ENCODE measurements around the gene GRXCR2.

DNA sequence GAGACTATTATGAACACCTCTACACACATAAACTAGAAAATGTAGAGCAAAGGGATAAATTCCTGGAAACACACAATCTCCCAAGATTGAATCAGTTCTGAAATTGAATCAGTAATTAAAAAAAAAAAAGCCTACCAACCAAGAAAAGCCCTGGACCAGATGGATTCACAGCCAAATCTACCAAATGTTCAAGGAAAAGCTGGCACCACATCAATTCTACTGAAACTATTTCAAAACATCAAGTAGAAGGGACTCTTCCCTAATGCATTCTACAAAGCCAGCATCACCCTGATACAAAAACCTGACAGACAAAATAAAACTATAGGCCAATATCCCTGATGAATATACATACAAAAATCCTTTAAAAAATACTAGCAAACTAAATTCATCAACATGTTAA lies 25.4 kb upstream of the GRXCR2 start:
- TF ChIP-seq, protein P1, sequence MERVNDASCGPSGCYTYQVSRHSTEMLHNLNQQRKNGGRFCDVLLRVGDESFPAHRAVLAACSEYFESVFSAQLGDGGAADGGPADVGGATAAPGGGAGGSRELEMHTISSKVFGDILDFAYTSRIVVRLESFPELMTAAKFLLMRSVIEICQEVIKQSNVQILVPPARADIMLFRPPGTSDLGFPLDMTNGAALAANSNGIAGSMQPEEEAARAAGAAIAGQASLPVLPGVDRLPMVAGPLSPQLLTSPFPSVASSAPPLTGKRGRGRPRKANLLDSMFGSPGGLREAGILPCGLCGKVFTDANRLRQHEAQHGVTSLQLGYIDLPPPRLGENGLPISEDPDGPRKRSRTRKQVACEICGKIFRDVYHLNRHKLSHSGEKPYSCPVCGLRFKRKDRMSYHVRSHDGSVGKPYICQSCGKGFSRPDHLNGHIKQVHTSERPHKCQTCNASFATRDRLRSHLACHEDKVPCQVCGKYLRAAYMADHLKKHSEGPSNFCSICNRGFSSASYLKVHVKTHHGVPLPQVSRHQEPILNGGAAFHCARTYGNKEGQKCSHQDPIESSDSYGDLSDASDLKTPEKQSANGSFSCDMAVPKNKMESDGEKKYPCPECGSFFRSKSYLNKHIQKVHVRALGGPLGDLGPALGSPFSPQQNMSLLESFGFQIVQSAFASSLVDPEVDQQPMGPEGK (CRISPR knock-in tag; IDR thresholded peaks at IDR 0.05; ENCODE audit: borderline replicate concordance), result no peak
- TF ChIP-seq ZFP30 (CRISPR knock-in tag; IDR thresholded peaks at IDR 0.05) (no peak), BACH2 (CRISPR knock-in tag; IDR thresholded peaks at IDR 0.05; ENCODE audit: borderline replicate concordance) (no peak), ZC3H10 (CRISPR knock-in tag; IDR thresholded peaks at IDR 0.05) (no peak), TOX (CRISPR knock-in tag; IDR thresholded peaks at IDR 0.05; ENCODE audit: borderline replicate concordance) (no peak), ISL1 (CRISPR knock-in tag; IDR thresholded peaks at IDR 0.05) (no peak), ZNF8 (CRISPR knock-in tag; IDR thresholded peaks at IDR 0.05) (no peak), ZFP3 (CRISPR knock-in tag; IDR thresholded peaks at IDR 0.05) (no peak), ARNTL (CRISPR knock-in tag; IDR thresholded peaks at IDR 0.05; ENCODE audit: borderline replicate concordance, low read depth) (no peak), ZNF70 (CRISPR knock-in tag; IDR thresholded peaks at IDR 0.05) (no peak), RARB (CRISPR knock-in tag; IDR thresholded peaks at IDR 0.05) (no peak), TCF4 (CRISPR knock-in tag; IDR thresholded peaks at IDR 0.05; ENCODE audit: borderline replicate concordance) (no peak)
- TF ChIP-seq, protein P2, sequence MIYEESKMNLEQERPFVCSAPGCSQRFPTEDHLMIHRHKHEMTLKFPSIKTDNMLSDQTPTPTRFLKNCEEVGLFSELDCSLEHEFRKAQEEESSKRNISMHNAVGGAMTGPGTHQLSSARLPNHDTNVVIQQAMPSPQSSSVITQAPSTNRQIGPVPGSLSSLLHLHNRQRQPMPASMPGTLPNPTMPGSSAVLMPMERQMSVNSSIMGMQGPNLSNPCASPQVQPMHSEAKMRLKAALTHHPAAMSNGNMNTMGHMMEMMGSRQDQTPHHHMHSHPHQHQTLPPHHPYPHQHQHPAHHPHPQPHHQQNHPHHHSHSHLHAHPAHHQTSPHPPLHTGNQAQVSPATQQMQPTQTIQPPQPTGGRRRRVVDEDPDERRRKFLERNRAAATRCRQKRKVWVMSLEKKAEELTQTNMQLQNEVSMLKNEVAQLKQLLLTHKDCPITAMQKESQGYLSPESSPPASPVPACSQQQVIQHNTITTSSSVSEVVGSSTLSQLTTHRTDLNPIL (CRISPR knock-in tag; IDR thresholded peaks at IDR 0.05; ENCODE audit: low read depth), result no peak
- TF ChIP-seq, protein P3, sequence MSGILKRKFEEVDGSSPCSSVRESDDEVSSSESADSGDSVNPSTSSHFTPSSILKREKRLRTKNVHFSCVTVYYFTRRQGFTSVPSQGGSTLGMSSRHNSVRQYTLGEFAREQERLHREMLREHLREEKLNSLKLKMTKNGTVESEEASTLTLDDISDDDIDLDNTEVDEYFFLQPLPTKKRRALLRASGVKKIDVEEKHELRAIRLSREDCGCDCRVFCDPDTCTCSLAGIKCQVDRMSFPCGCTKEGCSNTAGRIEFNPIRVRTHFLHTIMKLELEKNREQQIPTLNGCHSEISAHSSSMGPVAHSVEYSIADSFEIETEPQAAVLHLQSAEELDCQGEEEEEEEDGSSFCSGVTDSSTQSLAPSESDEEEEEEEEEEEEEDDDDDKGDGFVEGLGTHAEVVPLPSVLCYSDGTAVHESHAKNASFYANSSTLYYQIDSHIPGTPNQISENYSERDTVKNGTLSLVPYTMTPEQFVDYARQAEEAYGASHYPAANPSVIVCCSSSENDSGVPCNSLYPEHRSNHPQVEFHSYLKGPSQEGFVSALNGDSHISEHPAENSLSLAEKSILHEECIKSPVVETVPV (CRISPR knock-in tag; IDR thresholded peaks at IDR 0.05), result no peak

Measured in SK-N-SH treated with all-trans-retinoic acid at 6 μM for 48 hours (cell line).